ENCODE measurements around the gene PIAS1. TPM values are rescaled to one million over a fixed set of nuclear protein-coding genes. Genes with fewer than 3 reads are reported as not detected.
"Not testable (repeated sequence)": the region's sequence is repeated elsewhere in the genome, so short reads cannot be mapped to it uniquely, and the experiment has no call there.

The PIAS1 gene
- total and polyA plus RNA-seq, 11 donors = 6.2 to 37.8 (median 29.4) TPM

- Histone ChIP-seq H3K4me1 (peaks cover 0 to under 1% (median 0%) of the 10 kb centered on the region in 12 donors), H3K9me3 (no peaks in the 10 kb centered on the region), H3K27me3 (no peaks in the 10 kb centered on the region), H3K4me3 (no peak overlapping the region), H3K36me3 (peaks cover 0 to 84% (median 61%) of the 10 kb centered on the region in 9 donors), H3K27ac (no peak overlapping the region)
- intact Hi-C loops (cut with DNase I) = loop anchor here in 1 of 10 donors (10.0 kb wide), 1 partner anchor 62 kb away; the partner anchor contains the start of gene CLN6
- ATAC-seq = no peak
- DNase-seq = no peak
- no peak for TF ChIP-seq POLR2A (IDR thresholded peaks at IDR 0.05)
- TF ChIP-seq CTCF (IDR thresholded peaks at IDR 0.05) = no peak
Measured at GRCh38 chr15:68163191-68163590, 109.1 kb downstream of the PIAS1 start.

GRCh38 chr15:68166847-68167246 is 112.7 kb downstream of the PIAS1 start:
- WGBS, 4 donors = 81 to 94% (median 91%) methylated on average over 4 of the region's 4 CpGs

GRCh38 chr15:68172037-68172436 is 117.9 kb downstream of the PIAS1 start:
- intact Hi-C loops (cut with DNase I); H3K4me3 ChIP-seq; H3K9me3 ChIP-seq; DNase-seq; H3K27ac ChIP-seq; H3K27me3 ChIP-seq; ATAC-seq: not testable (repeated sequence)
- H3K4me1 ChIP-seq = peaks cover 0 to 17% (median 4%) of the 10 kb centered on the region in 12 donors
- peaks cover 0 to 84% (median 43%) of the 10 kb centered on the region in 9 donors for H3K36me3 ChIP-seq
- WGBS, 4 donors = 69 to 97% (median 93%) methylated on average over 2 of the region's 2 CpGs

More at GRCh38 chr15:68166847-68167246, 112.7 kb downstream of the PIAS1 start:
- Histone ChIP-seq H3K27me3 (no peaks in the 10 kb centered on the region), H3K36me3 (peaks cover 0 to 80% (median 30%) of the 10 kb centered on the region in 9 donors), H3K4me3 (no peak overlapping the region), H3K27ac (no peak overlapping the region), H3K4me1 (peaks cover 0 to 17% (median 2%) of the 10 kb centered on the region in 12 donors), H3K9me3 (no peaks in the 10 kb centered on the region)
- no peak for DNase-seq
- intact Hi-C loops (cut with DNase I) = loop anchor here in 1 of 10 donors (10.0 kb wide), 1 partner anchor 58 kb away; the partner anchor contains the start of gene CLN6
- no peak for ATAC-seq
- TF ChIP-seq CTCF (IDR thresholded peaks at IDR 0.05) (no peak), POLR2A (IDR thresholded peaks at IDR 0.05) (no peak)

GRCh38 chr15:68173119-68173518 is 119.0 kb downstream of the PIAS1 start:
- intact Hi-C loops (cut with DNase I) = no loop called here
- Histone ChIP-seq H3K27ac (no peak overlapping the region), H3K4me1 (peaks cover 0 to 17% (median 4%) of the 10 kb centered on the region in 12 donors), H3K27me3 (no peaks in the 10 kb centered on the region), H3K36me3 (peaks cover 0 to 88% (median 54%) of the 10 kb centered on the region in 9 donors), H3K9me3 (no peaks in the 10 kb centered on the region), H3K4me3 (no peak overlapping the region)
- WGBS, 4 donors = 97 to 98% (median 98%) methylated on average over 4 of the region's 4 CpGs
- DNase-seq = no peak
- TF ChIP-seq CTCF (IDR thresholded peaks at IDR 0.05) = no peak
- TF ChIP-seq POLR2A (IDR thresholded peaks at IDR 0.05) = no peak
- ATAC-seq = no peak

- Histone ChIP-seq H3K9me3 (no peaks in the 10 kb centered on the region), H3K27ac (no peak overlapping the region), H3K27me3 (no peaks in the 10 kb centered on the region), H3K4me3 (no peak overlapping the region), H3K36me3 (peaks cover 0 to 93% (median 75%) of the 10 kb centered on the region in 9 donors), H3K4me1 (peaks cover 0 to 9% (median 0%) of the 10 kb centered on the region in 12 donors)
- 57 to 71% (median 58%) methylated on average over 2 of the region's 2 CpGs for WGBS, 4 donors
- DNase-seq = no peak
- ATAC-seq = no peak
- intact Hi-C loops (cut with DNase I) = no loop called here
- TF ChIP-seq POLR2A (IDR thresholded peaks at IDR 0.05) (no peak), CTCF (IDR thresholded peaks at IDR 0.05) (no peak)
Measured at GRCh38 chr15:68175526-68175925, 121.4 kb downstream of the PIAS1 start.
